PFSK-1 (cell line): ENCODE measurements around the gene DOCK1.

Source experiments
- POLR2AphosphoS5 ChIP-seq: IDR thresholded peaks from 2 replicates; pipeline ENCODE4 v1.6.1; 2012; ENCODE audit warnings: low read depth, mild to moderate bottlenecking, control low read depth, low read length, moderate library complexity
- SIN3A ChIP-seq: IDR thresholded peaks from 2 replicates; pipeline ENCODE4 v1.6.1; 2012; ENCODE audit warnings: mild to moderate bottlenecking, low read length, moderate library complexity, borderline replicate concordance; ENCODE audit not compliant: insufficient read depth
- TAF1 ChIP-seq: IDR thresholded peaks from 2 replicates; pipeline ENCODE4 v1.6.1; 2012; ENCODE audit warnings: low read length, control low read depth, borderline replicate concordance; ENCODE audit not compliant: insufficient read depth
- TF ChIP-seq, protein P1 (sequence below), 2 experiments: IDR thresholded peaks; 2 replicates each; pipeline versions ENCODE4 v1.6.1 to v1.8.0; 2011 to 2012; ENCODE audit warnings: low read depth in 2 of 2, low read length in 2 of 2, control low read depth in 1 of 2, inconsistent platforms in 1 of 2, mild to moderate bottlenecking in 1 of 2, moderate library complexity in 1 of 2; ENCODE audit not compliant: insufficient read depth in 1 of 2

DNA sequence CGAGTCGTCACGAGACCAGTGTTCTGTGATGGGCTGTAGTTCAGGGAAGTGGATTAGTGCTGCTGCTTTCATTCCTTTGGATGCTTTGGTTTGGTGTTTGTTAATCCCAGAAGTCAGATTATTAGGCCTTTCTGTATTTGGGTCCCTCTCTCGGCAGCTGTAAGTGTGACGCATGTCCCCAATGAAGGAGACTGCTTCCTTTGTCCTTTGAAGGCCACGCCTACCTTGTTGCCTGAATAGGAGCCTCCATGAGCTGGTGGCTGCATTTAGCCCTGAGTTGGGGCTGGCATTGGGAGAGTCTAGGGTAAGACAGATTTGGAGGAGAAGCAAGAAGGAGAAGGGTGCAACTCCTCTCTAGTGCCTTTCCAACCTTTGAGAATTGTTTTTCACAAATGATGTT is 34.5 kb downstream of the DOCK1 start:
- TF ChIP-seq POLR2AphosphoS5 (no peak), SIN3A (no peak), TAF1 (no peak)
- TF ChIP-seq, protein P1, sequence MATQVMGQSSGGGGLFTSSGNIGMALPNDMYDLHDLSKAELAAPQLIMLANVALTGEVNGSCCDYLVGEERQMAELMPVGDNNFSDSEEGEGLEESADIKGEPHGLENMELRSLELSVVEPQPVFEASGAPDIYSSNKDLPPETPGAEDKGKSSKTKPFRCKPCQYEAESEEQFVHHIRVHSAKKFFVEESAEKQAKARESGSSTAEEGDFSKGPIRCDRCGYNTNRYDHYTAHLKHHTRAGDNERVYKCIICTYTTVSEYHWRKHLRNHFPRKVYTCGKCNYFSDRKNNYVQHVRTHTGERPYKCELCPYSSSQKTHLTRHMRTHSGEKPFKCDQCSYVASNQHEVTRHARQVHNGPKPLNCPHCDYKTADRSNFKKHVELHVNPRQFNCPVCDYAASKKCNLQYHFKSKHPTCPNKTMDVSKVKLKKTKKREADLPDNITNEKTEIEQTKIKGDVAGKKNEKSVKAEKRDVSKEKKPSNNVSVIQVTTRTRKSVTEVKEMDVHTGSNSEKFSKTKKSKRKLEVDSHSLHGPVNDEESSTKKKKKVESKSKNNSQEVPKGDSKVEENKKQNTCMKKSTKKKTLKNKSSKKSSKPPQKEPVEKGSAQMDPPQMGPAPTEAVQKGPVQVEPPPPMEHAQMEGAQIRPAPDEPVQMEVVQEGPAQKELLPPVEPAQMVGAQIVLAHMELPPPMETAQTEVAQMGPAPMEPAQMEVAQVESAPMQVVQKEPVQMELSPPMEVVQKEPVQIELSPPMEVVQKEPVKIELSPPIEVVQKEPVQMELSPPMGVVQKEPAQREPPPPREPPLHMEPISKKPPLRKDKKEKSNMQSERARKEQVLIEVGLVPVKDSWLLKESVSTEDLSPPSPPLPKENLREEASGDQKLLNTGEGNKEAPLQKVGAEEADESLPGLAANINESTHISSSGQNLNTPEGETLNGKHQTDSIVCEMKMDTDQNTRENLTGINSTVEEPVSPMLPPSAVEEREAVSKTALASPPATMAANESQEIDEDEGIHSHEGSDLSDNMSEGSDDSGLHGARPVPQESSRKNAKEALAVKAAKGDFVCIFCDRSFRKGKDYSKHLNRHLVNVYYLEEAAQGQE (IDR thresholded peaks at IDR 0.05; ENCODE audit: insufficient read depth in 1 of 2, low read depth in 2 of 2, low read length in 2 of 2), result no peak
